Effector CD8-positive, alpha-beta T cell (primary cell): ENCODE data around the gene ULK3.

Experiments
- DNase-seq: peaks from one replicate; lab custom pipeline; 2025; lab: John Stamatoyannopoulos, UW

ULK3 gene

DNA sequence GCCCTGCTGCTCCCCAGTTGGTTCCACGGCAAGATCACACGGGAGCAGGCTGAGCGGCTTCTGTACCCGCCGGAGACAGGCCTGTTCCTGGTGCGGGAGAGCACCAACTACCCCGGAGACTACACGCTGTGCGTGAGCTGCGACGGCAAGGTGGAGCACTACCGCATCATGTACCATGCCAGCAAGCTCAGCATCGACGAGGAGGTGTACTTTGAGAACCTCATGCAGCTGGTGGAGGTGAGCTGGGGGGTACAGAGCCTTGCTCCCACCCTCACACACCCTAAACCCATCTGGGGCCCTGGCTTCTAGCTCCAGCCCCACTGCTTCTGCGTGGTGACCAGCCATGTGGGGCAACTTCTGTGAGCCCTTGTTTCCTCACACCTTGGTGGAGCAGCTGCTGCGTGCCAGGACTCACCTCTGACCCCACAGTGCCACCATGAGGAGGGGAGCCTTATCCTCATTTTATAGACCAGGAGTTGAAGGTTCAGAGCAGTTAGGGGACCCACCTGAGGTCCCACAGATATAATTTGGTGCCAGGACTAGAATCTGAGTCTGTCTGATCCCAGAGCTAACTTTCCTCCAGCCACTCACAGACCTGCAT lies 43.6 kb downstream of the ULK3 start:
- no peak for DNase-seq

DNA sequence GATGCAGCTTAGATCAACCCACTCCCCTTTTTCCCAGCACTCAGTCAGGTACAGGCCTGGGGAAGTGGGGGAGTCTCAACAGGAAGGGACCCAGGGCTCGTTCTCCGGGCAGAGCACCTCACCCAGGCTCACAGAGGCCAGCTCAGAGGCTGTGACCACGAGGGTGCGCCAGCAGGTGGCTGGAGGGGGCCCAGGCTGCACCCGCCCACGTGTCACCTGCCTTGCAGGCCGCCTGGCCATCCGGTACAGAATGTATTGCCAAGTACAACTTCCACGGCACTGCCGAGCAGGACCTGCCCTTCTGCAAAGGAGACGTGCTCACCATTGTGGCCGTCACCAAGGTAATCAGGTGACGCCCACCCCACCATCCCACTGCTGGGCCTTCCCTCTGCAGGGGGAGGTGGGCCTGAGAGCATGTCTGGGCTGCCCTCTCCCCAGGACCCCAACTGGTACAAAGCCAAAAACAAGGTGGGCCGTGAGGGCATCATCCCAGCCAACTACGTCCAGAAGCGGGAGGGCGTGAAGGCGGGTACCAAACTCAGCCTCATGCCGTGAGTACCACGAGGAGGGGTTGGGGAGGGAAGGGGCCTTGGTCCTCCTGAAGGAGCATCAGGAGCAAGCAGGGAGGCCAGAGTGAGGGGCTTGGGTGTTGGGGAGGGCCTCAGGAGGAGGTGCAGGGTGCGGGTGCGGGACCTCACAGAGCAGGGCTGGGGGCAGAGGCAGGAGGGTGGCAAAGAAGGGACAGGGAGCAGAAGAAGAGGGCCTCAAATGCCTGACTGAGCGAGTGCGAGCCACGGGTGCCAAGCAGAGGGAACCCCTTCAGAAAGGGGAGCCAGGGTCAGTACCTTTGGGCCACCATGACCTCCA lies 44.3 kb downstream of the ULK3 start:
- DNase-seq: no peak

GRCh38 chr15:74795966-74796625 lies 46.9 kb downstream of the ULK3 start:
- no peak for DNase-seq

GRCh38 chr15:74794970-74795349 lies 48.0 kb downstream of the ULK3 start:
- no peak for DNase-seq

DNA sequence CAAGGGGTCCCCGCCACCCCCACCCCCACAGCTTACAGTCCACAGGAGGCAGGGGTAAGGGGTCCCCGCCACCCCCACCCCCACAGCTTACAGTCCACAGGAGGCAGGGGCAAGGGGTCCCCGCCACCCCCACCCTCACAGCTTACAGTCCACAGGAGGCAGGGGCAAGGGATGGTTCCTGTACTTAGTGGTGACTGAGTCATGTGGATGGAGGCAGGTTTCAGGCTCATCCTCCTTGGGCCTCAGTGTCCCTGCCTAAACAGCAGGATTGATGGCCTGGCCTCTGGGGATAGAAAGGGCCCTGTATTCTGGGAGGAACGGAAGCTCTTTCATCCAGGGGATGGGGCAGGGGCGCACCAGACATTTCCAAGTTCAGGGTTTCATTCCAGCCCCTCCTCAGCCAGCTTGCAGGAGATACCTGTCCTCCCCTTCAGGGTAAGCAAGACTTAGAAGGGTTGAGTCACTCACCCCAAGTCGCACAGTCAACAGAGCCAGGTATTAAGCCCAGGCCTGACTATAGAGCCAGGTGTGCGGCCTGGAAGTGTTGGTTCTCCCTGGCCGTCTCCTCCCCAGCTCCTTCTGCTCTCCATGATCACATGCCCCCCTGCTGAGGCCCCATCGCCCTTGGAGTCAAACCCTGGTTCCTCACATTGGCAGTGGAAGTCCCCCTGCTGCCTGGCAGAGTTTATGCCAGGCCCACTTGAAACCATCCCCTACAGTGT lies 48.5 kb downstream of the ULK3 start:
- no peak for DNase-seq

DNA sequence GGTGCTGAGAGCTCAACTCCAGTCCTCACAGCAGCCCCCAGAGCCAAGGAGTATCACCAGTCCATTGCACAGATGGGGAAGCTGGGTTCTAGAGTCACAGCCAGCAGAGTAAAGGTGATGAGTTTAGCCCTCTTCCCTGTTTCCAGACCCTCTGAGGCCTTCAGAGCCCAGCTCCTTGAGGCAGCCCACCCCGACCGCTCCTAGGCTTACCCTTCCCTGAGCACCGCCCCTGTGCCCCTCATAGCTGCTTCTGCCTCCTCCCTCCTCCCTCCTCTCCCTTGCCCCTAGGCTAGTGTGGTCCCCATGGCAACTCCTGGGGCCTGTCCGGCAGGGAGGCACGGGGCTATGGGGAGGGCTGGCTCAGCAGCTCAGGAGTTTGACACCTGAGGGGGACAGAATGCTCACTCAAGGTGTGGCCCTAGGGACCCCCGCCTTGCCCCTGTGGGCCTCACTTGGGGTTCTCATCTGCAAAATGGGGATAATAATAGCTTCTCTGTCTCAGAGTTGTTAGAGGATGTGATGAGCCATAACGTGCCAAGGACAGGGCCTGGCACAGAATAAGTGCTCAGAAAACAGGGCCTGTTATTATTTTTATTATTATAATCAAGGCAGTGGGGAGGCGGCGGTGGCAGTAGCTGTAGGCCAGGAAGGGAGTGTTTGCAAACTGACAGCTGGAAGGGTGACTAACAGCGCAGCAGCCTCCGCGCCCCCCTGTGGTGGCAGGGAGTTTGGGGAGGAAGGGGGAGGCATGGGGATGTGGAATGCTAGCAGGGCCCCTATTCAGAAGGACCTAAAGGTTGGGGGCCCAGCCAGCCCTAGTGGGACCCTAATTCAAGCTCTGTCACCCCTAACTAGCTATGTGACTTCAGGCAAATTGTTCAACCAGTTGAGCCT lies 49.6 kb downstream of the ULK3 start:
- peak; percentile 68 for DNase-seq

DNA sequence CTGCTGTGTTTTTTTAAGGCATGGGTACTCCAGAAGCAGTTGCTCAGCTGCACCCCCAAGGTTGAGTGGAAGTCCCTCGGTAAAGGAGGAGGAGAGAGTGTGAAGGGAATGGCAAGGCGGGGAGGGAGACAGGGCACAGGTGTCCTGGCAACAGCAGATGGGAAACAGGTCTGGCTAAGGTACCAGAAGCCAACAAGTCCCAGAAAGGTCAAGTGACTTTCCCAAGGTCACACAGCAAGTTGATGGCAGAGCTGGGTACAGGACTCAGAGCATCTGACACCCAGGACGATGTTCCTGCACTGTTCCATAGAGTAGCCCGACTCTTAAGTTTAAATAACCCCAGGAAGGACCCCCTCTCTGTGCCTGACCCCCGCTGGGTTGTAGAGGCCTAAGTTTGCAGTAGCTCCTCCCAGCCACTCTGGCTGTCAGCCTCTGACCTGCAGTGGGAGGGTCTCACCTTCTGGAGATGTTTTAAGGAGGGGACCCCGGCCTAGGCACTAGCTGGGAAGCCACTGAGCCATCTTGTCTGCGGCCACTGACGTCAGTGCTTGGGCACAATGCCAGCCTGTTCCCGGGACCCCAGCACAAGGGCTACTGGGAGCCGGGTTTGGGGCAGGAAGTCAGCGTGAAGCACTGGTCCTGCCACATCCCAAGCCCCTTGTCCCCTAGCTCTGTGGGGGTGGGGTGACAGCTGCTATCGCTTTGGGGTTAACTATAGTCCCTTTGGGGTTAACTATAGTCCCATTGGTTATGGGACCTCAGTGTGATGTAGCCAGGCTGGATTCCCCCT lies 50.5 kb downstream of the ULK3 start:
- no peak for DNase-seq

- DNase-seq: no peak
Observed at GRCh38 chr15:74791667-74792066, 51.3 kb downstream of the ULK3 start.

GRCh38 chr15:74791007-74791406 lies 51.9 kb downstream of the ULK3 start:
- no peak for DNase-seq

DNA sequence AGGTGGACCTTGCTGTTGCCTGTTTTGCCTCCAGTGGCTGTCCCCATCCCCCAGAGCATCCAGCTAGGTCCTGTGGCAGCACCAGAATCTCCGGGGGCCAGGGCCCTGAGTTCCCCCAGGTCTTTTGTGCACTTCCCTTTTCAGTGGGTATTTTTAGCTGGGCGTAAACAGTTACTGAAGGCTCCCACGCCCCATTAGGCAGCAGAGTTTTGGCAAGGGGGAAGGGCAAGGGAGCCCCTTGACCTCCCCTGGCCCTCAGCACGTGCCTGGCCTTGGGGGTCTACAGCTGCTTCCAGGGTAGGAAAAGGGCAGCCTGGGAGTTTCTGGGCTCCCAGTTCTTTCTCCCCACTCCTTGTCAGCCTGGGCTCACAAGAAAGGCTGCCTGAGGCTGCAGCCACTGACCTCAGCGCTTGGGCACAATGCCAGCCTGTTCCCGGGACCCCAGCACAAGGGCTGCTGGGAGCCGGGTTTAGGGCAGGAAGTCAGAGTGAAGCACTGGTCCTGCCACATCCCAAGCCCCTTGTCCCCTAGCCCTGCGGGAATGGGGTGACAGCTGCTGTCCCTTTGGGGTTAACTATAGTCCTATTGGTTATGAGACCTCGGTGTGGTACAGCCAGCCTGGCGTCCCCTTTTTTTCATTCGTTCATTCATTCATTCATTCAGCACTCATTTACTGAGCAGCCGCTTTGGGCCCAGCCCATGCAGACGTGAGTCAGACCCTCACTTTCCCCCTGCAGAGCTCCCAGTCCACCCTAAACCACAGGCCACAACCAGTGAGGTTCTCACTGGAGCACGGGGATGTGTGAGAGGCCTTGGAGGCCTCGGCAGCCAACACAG lies 52.7 kb downstream of the ULK3 start:
- no peak for DNase-seq

- DNase-seq: no peak
Observed at GRCh38 chr15:74789741-74790079, 53.2 kb downstream of the ULK3 start.

- no peak for DNase-seq
Observed at GRCh38 chr15:74789171-74789631, 53.8 kb downstream of the ULK3 start.

GRCh38 chr15:74788683-74789151 lies 54.2 kb downstream of the ULK3 start:
- peak; percentile 34 for DNase-seq

GRCh38 chr15:74788042-74788682 lies 54.8 kb downstream of the ULK3 start:
- DNase-seq: no peak

- peak; percentile 81 for DNase-seq
Observed at GRCh38 chr15:74787251-74788041, 55.5 kb downstream of the ULK3 start.

DNA sequence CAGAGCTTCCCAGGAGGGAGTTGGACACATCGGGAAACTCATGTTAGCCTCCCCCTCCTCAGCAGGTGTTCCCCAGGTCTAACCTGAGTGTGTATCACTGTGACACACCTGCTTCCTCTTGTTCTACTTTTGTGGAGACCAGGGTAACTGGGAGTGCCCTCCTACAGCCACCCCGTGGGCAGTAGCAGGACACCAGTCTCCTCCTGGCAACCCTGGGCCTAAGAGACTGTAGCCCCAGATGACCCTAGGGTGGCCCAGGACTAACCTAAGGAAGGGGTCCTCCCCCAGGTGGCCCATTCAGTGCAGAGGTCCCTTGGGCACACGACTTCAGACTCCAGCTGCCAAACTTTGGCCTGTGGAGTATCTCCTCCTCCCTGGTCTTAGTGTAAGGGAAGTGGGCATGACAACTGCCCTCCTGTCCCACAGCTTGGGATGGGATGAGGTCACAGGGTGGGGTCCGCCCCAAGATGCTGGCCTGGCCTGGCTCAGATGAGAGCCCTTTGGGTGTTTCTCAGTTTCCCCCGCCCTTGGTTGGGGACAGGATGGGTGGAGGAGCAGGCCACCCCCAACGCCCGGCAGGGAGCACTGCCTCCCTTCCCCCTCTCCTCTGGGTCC lies 56.3 kb downstream of the ULK3 start:
- no peak for DNase-seq
